ENCODE data around the gene CLIC5. TPM values are rescaled to one million over a fixed set of nuclear protein-coding genes. Genes with fewer than 3 reads are reported as not detected.

Gene CLIC5
- total RNA-seq, 1 experiment from 2014 or later = 0.05 TPM

GRCh38 chr6:45898941-45899682, 116.5 kb downstream of the CLIC5 start:
- TF ChIP-seq CTCF (IDR thresholded peaks at IDR 0.05) (no peak), SIN3A (IDR thresholded peaks at IDR 0.05; ENCODE audit: borderline replicate concordance, insufficient read depth, low read depth, low read length) (no peak), REST (IDR thresholded peaks at IDR 0.05; ENCODE audit: insufficient read depth in 1 of 2, low read depth in 2 of 2, low read length in 1 of 2) (no peak), POLR2AphosphoS5 (IDR thresholded peaks at IDR 0.05; ENCODE audit: low read depth, low read length) (no peak), TCF7L2 (IDR thresholded peaks at IDR 0.05; ENCODE audit: low read depth, low read length) (no peak)
- H3K36me3 ChIP-seq (ENCODE audit: control insufficient read depth, insufficient read depth, low read length) = no peaks in the 10 kb centered on the region
- no peaks in the 10 kb centered on the region; the same call in 1 of the 2 replicates for H3K27me3 ChIP-seq (ENCODE audit: control insufficient read depth, insufficient read depth, low read length)
- in situ Hi-C loops (cut with HindIII; ENCODE audit: low pct_unique_long_range_greater_than_20kb, low sequenced_read_pairs) = no loop called here
- H3K27ac ChIP-seq (ENCODE audit: low read length) = no peak overlapping the region
- H3K4me1 ChIP-seq (ENCODE audit: control insufficient read depth, insufficient read depth, low read length) = no peaks in the 10 kb centered on the region
- CTCF ChIA-PET = no interaction called here
- no peak overlapping the region for H3K4me3 ChIP-seq (ENCODE audit: low read depth in 2 of 2, low read length in 2 of 2)
- POLR2A ChIA-PET = no interaction called here
- ATAC-seq = no peak
- DNase-seq (ENCODE audit: low read depth, low spot score) = no peak
- intact Hi-C loops (cut with micrococcal nuclease; ENCODE audit: unreplicated experiment) = no loop called here
- no peaks in the 10 kb centered on the region for H3K9me3 ChIP-seq (ENCODE audit: control insufficient read depth, insufficient read depth, low read depth, low read length)
- BruUV-seq (replicated peaks) = no TSS peak

- no TSS peak for BruUV-seq (replicated peaks)
- no peaks in the 10 kb centered on the region; the same call in 1 of the 2 replicates for H3K27me3 ChIP-seq (ENCODE audit: control insufficient read depth, insufficient read depth, low read length)
- ChIA-PET CTCF (no interaction called here), POLR2A (no interaction called here)
- no peaks in the 10 kb centered on the region for H3K9me3 ChIP-seq (ENCODE audit: control insufficient read depth, insufficient read depth, low read depth, low read length)
- no peaks in the 10 kb centered on the region for H3K4me1 ChIP-seq (ENCODE audit: control insufficient read depth, insufficient read depth, low read length)
- H3K36me3 ChIP-seq (ENCODE audit: control insufficient read depth, insufficient read depth, low read length) = no peaks in the 10 kb centered on the region
- in situ Hi-C loops (cut with HindIII; ENCODE audit: low pct_unique_long_range_greater_than_20kb, low sequenced_read_pairs) = no loop called here
- no peak overlapping the region for H3K4me3 ChIP-seq (ENCODE audit: low read depth in 2 of 2, low read length in 2 of 2)
- TF ChIP-seq REST (IDR thresholded peaks at IDR 0.05; ENCODE audit: insufficient read depth in 1 of 2, low read depth in 2 of 2, low read length in 1 of 2) = no peak
- no peak for TF ChIP-seq SIN3A (IDR thresholded peaks at IDR 0.05; ENCODE audit: borderline replicate concordance, insufficient read depth, low read depth, low read length)
- no peak for TF ChIP-seq POLR2AphosphoS5 (IDR thresholded peaks at IDR 0.05; ENCODE audit: low read depth, low read length)
- no peak for TF ChIP-seq CTCF (IDR thresholded peaks at IDR 0.05)
- no peak for TF ChIP-seq TCF7L2 (IDR thresholded peaks at IDR 0.05; ENCODE audit: low read depth, low read length)
- intact Hi-C loops (cut with micrococcal nuclease; ENCODE audit: unreplicated experiment) = no loop called here
- ATAC-seq = no peak
- no peak for DNase-seq (ENCODE audit: low read depth, low spot score)
- no peak overlapping the region for H3K27ac ChIP-seq (ENCODE audit: low read length)
Observed at GRCh38 chr6:45896783-45897441, 118.7 kb downstream of the CLIC5 start.

Data from Panc1 (cell line).